Gastrocnemius medialis (tissue), 4 donors: ENCODE measurements around the gene TEX44.

Experiments
- POLR2A ChIP-seq, 2 donors: fragments of 450-650 bp; IDR thresholded peaks; one replicate each; pipeline ENCODE4 v1.6.1; 2017; ENCODE audit warnings: antibody characterized with exemption in 2 of 2, mild to moderate bottlenecking in 2 of 2, moderate library complexity in 2 of 2
- TF ChIP-seq, protein P1 (sequence below), 5 experiments: fragments of 450-650 bp in 3 of 5; fragments of 200-600 bp in 2 of 5; sonication (generic) in 2 of 5; IDR thresholded peaks in 4 of 5; conservative IDR thresholded peaks in 1 of 5; 1 replicate in 4 of 5; 2 replicates in 1 of 5; pipeline ENCODE4 v1.5.1; 2016 to 2019; ENCODE audit warnings: antibody characterized with exemption in 5 of 5, mild to moderate bottlenecking in 3 of 5, moderate library complexity in 3 of 5

- TF ChIP-seq POLR2A (IDR thresholded peaks at IDR 0.05) = no peak
- TF ChIP-seq, protein P1, sequence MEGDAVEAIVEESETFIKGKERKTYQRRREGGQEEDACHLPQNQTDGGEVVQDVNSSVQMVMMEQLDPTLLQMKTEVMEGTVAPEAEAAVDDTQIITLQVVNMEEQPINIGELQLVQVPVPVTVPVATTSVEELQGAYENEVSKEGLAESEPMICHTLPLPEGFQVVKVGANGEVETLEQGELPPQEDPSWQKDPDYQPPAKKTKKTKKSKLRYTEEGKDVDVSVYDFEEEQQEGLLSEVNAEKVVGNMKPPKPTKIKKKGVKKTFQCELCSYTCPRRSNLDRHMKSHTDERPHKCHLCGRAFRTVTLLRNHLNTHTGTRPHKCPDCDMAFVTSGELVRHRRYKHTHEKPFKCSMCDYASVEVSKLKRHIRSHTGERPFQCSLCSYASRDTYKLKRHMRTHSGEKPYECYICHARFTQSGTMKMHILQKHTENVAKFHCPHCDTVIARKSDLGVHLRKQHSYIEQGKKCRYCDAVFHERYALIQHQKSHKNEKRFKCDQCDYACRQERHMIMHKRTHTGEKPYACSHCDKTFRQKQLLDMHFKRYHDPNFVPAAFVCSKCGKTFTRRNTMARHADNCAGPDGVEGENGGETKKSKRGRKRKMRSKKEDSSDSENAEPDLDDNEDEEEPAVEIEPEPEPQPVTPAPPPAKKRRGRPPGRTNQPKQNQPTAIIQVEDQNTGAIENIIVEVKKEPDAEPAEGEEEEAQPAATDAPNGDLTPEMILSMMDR (IDR thresholded peaks at IDR 0.05 in 4 of 5, conservative IDR thresholded peaks at IDR 0.05 in 1 of 5) = no peak
These were observed 45.2 kb upstream of the TEX44 start for GRCh38 chr2:231547315-231548110.
